ENCODE data around the gene NBAS.
A peak's percentile ranks its signal among the peaks of the same experiment; 100 is the strongest.

The NBAS gene

GRCh38 chr2:15560988-15561573, at the start of gene NBAS:
Gene NBAS (minus strand): TSS chr2:15561334. CDS start chr2:15561304, 30 bp downstream.
- ATAC-seq: peak; percentile 79 to 82

- no peak for ATAC-seq
Measured at GRCh38 chr2:15610430-15610952, 49.4 kb upstream of the NBAS start.

- no peak for ATAC-seq
Measured at GRCh38 chr2:15609341-15610042, 48.4 kb upstream of the NBAS start.

GRCh38 chr2:15608392-15608761, 47.2 kb upstream of the NBAS start:
- ATAC-seq: no peak

- no peak for ATAC-seq
Measured at GRCh38 chr2:15607709-15608391, 46.7 kb upstream of the NBAS start.

GRCh38 chr2:15606481-15607441, 45.6 kb upstream of the NBAS start:
- ATAC-seq: no peak

GRCh38 chr2:15605721-15606120, 44.6 kb upstream of the NBAS start:
- no peak for ATAC-seq

- ATAC-seq: no peak
Measured at GRCh38 chr2:15603948-15604347, 42.8 kb upstream of the NBAS start.

- ATAC-seq: no peak
Measured at GRCh38 chr2:15603044-15603765, 42.1 kb upstream of the NBAS start.

- ATAC-seq: no peak
Measured at GRCh38 chr2:15602393-15602792, 41.3 kb upstream of the NBAS start.

- no peak for ATAC-seq
Measured at GRCh38 chr2:15601681-15602080, 40.5 kb upstream of the NBAS start.

GRCh38 chr2:15599994-15600393, 38.9 kb upstream of the NBAS start:
- ATAC-seq: no peak

- no peak for ATAC-seq
Measured at GRCh38 chr2:15596968-15597367, 35.8 kb upstream of the NBAS start.

- no peak for ATAC-seq
Measured at GRCh38 chr2:15596350-15596749, 35.2 kb upstream of the NBAS start.

- no peak for ATAC-seq
Measured at GRCh38 chr2:15595936-15596335, 34.8 kb upstream of the NBAS start.

- ATAC-seq: no peak
Measured at GRCh38 chr2:15595342-15595905, 34.3 kb upstream of the NBAS start.

- no peak for ATAC-seq
Measured at GRCh38 chr2:15594291-15595256, 33.4 kb upstream of the NBAS start.

GRCh38 chr2:15593327-15593705, 32.2 kb upstream of the NBAS start:
- ATAC-seq: no peak

GRCh38 chr2:15591692-15592463, 30.7 kb upstream of the NBAS start, which contains the start of gene DDX1:
Gene DDX1 (plus strand): TSS chr2:15591868. CDS start chr2:15591934, 66 bp downstream.
- peak; percentile 96 to 97 for ATAC-seq

- no peak for ATAC-seq
Measured at GRCh38 chr2:15591373-15591691, 30.2 kb upstream of the NBAS start.
